Stimulated activated CD4-positive, alpha-beta T cell treated with anti-CD3 and anti-CD28 coated beads, Interleukin-1b, Interleukin-23, amount 100 ng/mL, for 48 hours (primary cell): ENCODE results near the gene TMCC2.

Experiments
- DNase-seq: peaks from one replicate; pipeline ENCODE4 v3.0.0-alpha.2; 2020

The TMCC2 gene

GRCh38 chr1:205241366-205242030 is 13.8 kb downstream of the TMCC2 start:
- no peak for DNase-seq

GRCh38 chr1:205243350-205244191 is 15.8 kb downstream of the TMCC2 start:
- DNase-seq: no peak

GRCh38 chr1:205244384-205244783 is 16.6 kb downstream of the TMCC2 start:
- no peak for DNase-seq

- no peak for DNase-seq
These were observed 17.4 kb downstream of the TMCC2 start for GRCh38 chr1:205245096-205245495.

GRCh38 chr1:205246351-205247119 is 18.8 kb downstream of the TMCC2 start:
- DNase-seq: no peak

- DNase-seq: no peak
These were observed 19.6 kb downstream of the TMCC2 start for GRCh38 chr1:205247130-205247921.

- DNase-seq: no peak
These were observed 21.3 kb downstream of the TMCC2 start for GRCh38 chr1:205248793-205249601.

GRCh38 chr1:205249651-205250050 is 21.9 kb downstream of the TMCC2 start:
- no peak for DNase-seq

- no peak for DNase-seq
These were observed 23.0 kb downstream of the TMCC2 start for GRCh38 chr1:205250699-205251098.

- no peak for DNase-seq
These were observed 23.8 kb downstream of the TMCC2 start for GRCh38 chr1:205251576-205251975.

- peak; percentile 85 for DNase-seq
These were observed 28.4 kb downstream of the TMCC2 start for GRCh38 chr1:205255941-205256780.

- no peak for DNase-seq
These were observed 29.3 kb downstream of the TMCC2 start for GRCh38 chr1:205256951-205257625.

GRCh38 chr1:205257735-205258134 is 30.0 kb downstream of the TMCC2 start:
- no peak for DNase-seq

- no peak for DNase-seq
These were observed 30.5 kb downstream of the TMCC2 start for GRCh38 chr1:205258261-205258691.

- DNase-seq: no peak
These were observed 31.0 kb downstream of the TMCC2 start for GRCh38 chr1:205258719-205259118.

GRCh38 chr1:205259324-205259832 is 31.6 kb downstream of the TMCC2 start:
- DNase-seq: no peak

GRCh38 chr1:205259998-205260397 is 32.3 kb downstream of the TMCC2 start:
- DNase-seq: no peak

- DNase-seq: no peak
These were observed 33.4 kb downstream of the TMCC2 start for GRCh38 chr1:205260948-205261732.
